ENCODE data around the gene FBXL16. TPM values are rescaled to one million over a fixed set of nuclear protein-coding genes. Genes with fewer than 3 reads are reported as not detected.

Gene FBXL16
- total RNA-seq, 1 donor from 2014 or later, result 85.1 TPM

DNA sequence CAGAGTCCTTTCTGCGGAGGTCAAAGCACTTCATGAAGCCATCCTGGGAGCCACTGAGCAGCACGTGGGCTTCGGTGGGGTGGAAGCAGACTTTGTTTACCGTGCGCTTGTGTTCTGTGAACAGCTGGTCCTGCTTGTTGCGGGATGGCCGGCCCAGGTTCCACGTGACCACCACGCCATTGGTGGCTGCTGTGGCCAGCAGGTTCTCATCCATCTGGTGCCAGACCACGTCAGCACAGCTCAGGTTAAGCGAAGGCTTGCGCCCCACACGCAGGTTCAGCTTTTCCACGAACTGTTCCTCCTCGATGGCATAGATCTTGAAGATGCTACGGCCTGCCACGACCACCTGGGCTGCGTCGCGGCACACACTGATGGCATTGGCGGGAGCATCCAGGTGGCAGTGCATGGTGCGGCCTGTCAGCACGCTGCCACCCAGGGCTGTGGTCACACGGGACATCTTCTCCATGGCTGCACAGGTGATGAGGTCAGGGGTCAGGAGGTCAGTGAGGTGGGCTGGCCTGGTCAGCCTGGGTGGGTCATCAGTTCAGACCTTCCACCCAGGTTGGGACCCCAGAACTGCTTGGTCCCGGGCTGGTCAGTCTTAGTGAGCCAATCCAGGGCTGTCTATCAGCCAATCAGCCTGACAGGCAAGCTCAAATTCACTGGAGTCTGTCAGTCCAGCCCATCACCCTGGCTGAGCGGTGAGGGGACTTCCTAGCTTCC is 16.3 kb downstream of the FBXL16 start:
- TF ChIP-seq, protein P1, sequence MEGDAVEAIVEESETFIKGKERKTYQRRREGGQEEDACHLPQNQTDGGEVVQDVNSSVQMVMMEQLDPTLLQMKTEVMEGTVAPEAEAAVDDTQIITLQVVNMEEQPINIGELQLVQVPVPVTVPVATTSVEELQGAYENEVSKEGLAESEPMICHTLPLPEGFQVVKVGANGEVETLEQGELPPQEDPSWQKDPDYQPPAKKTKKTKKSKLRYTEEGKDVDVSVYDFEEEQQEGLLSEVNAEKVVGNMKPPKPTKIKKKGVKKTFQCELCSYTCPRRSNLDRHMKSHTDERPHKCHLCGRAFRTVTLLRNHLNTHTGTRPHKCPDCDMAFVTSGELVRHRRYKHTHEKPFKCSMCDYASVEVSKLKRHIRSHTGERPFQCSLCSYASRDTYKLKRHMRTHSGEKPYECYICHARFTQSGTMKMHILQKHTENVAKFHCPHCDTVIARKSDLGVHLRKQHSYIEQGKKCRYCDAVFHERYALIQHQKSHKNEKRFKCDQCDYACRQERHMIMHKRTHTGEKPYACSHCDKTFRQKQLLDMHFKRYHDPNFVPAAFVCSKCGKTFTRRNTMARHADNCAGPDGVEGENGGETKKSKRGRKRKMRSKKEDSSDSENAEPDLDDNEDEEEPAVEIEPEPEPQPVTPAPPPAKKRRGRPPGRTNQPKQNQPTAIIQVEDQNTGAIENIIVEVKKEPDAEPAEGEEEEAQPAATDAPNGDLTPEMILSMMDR (IDR thresholded peaks at IDR 0.05; ENCODE audit: partially characterized antibody, unreplicated experiment), result no peak
- H3K4me3 Mint-ChIP-seq (ENCODE audit: unreplicated experiment), result peak overlapping the region; percentile 91
- H3K27ac Mint-ChIP-seq (ENCODE audit: unreplicated experiment), result no peak overlapping the region
- H3K9me3 Mint-ChIP-seq (ENCODE audit: unreplicated experiment), result peaks cover 14% of the 10 kb centered on the region
- H3K27me3 Mint-ChIP-seq (ENCODE audit: unreplicated experiment), result peaks cover 18% of the 10 kb centered on the region
- DNase-seq, result no peak
- no peaks in the 10 kb centered on the region for H3K36me3 Mint-ChIP-seq (ENCODE audit: unreplicated experiment)
- peaks cover 5% of the 10 kb centered on the region for H3K4me1 Mint-ChIP-seq (ENCODE audit: low read depth, unreplicated experiment)

GRCh38 chr16:687499-687898 is 18.1 kb downstream of the FBXL16 start:
- peaks cover 12% of the 10 kb centered on the region for H3K9me3 Mint-ChIP-seq (ENCODE audit: unreplicated experiment)
- H3K4me1 Mint-ChIP-seq (ENCODE audit: low read depth, unreplicated experiment), result peaks cover 3% of the 10 kb centered on the region
- no peaks in the 10 kb centered on the region for H3K36me3 Mint-ChIP-seq (ENCODE audit: unreplicated experiment)
- no peak overlapping the region for H3K4me3 Mint-ChIP-seq (ENCODE audit: unreplicated experiment)
- peaks cover 16% of the 10 kb centered on the region for H3K27me3 Mint-ChIP-seq (ENCODE audit: unreplicated experiment)
- DNase-seq, result no peak
- TF ChIP-seq, protein P1 (IDR thresholded peaks at IDR 0.05; ENCODE audit: partially characterized antibody, unreplicated experiment), result no peak
- no peak overlapping the region for H3K27ac Mint-ChIP-seq (ENCODE audit: unreplicated experiment)

- TF ChIP-seq, protein P1 (IDR thresholded peaks at IDR 0.05; ENCODE audit: partially characterized antibody, unreplicated experiment), result no peak
- Mint-ChIP-seq H3K4me1 (ENCODE audit: low read depth, unreplicated experiment) (peaks cover 6% of the 10 kb centered on the region), H3K9me3 (ENCODE audit: unreplicated experiment) (peaks cover 12% of the 10 kb centered on the region), H3K36me3 (ENCODE audit: unreplicated experiment) (no peaks in the 10 kb centered on the region), H3K4me3 (ENCODE audit: unreplicated experiment) (no peak overlapping the region), H3K27ac (ENCODE audit: unreplicated experiment) (no peak overlapping the region), H3K27me3 (ENCODE audit: unreplicated experiment) (peaks cover 18% of the 10 kb centered on the region)
- no peak for DNase-seq
Measured at GRCh38 chr16:686459-687260, 18.9 kb downstream of the FBXL16 start.

- TF ChIP-seq, protein P1 (IDR thresholded peaks at IDR 0.05; ENCODE audit: partially characterized antibody, unreplicated experiment), result peak; percentile 59
- Mint-ChIP-seq H3K27me3 (ENCODE audit: unreplicated experiment) (peaks cover 16% of the 10 kb centered on the region), H3K27ac (ENCODE audit: unreplicated experiment) (no peak overlapping the region), H3K4me3 (ENCODE audit: unreplicated experiment) (no peak overlapping the region), H3K9me3 (ENCODE audit: unreplicated experiment) (peaks cover 9% of the 10 kb centered on the region), H3K4me1 (ENCODE audit: low read depth, unreplicated experiment) (peaks cover 10% of the 10 kb centered on the region), H3K36me3 (ENCODE audit: unreplicated experiment) (no peaks in the 10 kb centered on the region)
- peak; percentile 67 for DNase-seq
Measured at GRCh38 chr16:685967-686366, 19.6 kb downstream of the FBXL16 start.
